MV-4-11 (cell line): ENCODE results near the gene ZNF407.
"Not testable (repeated sequence)": the region's sequence is repeated elsewhere in the genome, so short reads cannot be mapped to it uniquely, and the experiment has no call there.

Experiments
- DNase-seq: peaks from one replicate; lab custom pipeline; 2025; lab: John Stamatoyannopoulos, UW

The ZNF407 gene, protein sequence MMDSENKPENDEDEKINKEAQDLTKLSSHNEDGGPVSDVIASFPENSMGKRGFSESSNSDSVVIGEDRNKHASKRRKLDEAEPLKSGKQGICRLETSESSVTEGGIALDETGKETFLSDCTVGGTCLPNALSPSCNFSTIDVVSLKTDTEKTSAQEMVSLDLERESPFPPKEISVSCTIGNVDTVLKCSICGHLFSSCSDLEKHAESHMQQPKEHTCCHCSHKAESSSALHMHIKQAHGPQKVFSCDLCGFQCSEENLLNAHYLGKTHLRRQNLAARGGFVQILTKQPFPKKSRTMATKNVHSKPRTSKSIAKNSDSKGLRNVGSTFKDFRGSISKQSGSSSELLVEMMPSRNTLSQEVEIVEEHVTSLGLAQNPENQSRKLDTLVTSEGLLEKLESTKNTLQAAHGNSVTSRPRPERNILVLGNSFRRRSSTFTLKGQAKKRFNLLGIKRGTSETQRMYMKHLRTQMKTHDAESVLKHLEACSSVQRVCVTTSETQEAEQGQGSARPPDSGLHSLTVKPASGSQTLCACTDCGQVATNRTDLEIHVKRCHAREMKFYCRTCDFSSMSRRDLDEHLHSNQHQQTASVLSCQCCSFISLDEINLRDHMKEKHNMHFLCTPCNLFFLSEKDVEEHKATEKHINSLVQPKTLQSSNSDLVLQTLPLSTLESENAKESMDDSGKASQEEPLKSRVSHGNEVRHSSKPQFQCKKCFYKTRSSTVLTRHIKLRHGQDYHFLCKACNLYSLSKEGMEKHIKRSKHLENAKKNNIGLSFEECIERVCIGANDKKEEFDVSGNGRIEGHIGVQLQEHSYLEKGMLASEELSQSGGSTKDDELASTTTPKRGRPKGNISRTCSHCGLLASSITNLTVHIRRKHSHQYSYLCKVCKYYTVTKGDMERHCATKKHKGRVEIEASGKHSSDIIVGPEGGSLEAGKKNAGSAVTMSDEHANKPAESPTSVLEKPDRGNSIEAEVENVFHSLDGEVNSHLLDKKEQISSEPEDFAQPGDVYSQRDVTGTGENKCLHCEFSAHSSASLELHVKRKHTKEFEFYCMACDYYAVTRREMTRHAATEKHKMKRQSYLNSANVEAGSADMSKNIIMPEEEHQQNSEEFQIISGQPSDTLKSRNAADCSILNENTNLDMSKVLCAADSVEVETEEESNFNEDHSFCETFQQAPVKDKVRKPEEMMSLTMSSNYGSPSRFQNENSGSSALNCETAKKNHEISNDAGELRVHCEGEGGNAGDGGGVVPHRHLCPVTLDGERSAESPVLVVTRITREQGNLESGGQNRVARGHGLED (N-terminal part only)

DNA sequence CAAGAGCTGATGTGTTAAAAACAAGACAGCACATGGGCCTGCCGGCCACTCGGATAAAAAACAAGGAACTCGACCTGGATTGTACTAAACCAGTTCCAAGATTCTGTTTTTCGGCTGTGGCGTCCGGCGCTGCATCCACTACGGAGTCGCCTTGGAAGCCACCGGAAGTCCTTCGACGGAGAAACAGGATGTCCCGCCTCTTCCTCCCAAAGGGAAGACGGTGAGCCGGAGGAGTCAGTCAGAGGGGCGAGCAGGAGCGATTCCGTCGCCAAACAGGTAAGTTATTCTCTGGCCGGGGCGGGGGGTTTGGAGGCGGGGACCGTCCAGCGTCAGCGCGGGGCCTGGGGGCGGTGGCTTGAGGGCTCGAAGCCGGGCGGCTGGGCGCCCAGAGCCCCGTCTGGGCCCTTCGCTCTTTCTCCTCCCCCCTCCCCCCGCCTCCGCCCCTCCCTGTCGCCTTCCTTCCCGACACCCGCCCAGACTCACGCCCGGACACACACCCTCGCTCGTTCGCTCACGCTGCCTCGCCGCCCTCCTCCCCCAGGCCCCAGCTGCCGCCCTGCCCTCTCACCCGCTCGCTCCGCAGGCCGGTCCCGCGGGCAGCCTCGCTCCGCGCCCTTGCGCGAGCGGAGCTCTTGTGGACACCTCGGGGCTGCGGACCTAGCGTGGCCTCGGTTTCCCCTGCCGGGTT lies at the start of gene ZNF407:
TSS of gene ZNF407 (plus strand) at position 209 of the 688 bp plus-strand sequence. CDS start 33,150 bp downstream, outside the sequence.
- peak; percentile 79 for DNase-seq

DNA sequence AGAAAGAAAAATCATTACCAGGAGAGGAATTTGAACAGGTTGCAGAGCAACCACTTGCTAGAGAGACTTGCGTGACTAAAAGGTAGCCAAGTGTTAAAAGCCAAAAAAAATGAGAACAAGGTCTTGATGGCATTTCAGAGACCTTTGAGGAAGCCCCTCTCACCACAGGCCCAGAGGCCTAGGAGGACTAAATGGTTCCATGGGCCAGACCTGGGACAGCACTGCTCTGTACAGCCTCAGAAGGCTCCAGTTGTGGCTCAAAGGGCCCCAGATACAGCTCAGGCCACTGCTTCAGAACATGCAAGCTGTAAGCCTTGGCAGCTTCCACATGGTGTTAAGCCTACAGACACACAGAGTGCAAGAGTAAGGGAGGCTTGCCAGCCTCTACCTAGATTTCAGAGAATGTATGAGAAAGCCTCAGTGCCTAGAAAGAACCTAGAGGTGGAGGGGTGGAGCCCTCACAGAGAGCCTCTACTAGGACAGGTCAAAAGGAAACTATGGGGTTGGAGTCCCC lies 48.0 kb upstream of the ZNF407 start:
- no peak for DNase-seq

DNA sequence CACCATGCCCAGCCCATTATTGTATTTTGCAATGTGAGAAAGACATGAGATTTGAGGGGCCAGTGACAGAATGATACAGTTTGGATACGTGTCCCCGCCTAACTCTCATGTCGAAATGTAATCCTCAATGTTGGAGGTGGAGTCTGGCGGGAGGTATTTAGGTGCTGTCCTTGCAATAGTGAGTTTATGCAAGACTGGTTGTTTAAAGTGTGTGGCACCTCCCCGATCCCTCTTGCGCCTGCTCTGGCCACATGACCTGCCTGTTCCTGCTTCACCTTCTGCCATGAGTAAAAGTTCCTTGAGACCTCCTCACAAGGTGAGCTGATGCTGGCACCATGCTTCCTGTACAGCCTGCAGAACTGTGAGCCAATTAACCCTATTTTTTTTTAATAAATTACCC lies 46.8 kb upstream of the ZNF407 start:
- no peak for DNase-seq

DNA sequence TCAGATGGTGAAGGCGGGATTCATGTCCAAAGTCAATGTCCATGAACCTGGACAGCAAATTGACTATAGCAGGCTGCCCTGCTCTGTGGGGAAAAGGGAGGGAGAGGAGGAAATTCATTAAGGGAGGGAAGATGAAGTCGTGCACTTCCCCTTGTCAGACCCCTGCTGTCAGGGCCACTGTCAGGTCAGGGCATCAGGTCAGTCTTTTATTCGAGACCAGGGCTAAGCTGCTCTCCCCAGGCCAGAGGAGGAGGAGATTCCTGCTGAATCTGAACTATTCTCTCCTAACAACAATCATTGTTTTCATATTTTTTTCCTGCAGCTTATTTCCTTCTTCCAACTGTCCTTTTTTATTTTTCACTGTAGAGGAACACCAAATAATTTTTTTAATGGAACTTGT lies 46.2 kb upstream of the ZNF407 start:
- DNase-seq: no peak

DNA sequence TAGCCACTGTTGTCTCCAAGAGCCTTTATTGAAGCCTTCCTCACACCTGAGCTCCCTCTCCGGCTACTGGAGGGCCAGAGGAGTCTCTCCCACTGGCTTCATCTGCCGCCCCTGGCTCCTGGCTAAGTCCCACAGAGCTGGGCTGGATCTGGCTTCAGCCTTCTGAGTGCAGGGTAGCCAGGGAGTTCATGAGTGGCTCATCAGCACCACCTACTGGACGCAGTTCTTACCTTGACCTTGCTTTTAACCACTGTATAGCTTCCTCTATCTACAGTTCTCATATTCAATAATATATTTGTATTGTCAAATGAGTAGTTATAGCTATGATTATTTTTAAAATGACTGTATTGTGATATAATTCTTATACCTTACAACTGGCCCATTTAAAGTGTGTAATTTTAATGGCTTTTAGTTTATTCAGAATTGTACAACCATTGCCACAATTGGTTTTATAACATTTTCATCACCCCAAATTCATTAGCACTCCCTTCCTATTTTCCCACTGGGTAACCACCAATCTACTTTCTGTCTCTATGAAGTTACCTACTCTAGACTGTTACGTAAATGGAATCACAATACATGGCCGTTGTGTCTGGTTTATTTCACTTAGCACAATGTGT lies 45.6 kb upstream of the ZNF407 start:
- peak; percentile 84 for DNase-seq

DNA sequence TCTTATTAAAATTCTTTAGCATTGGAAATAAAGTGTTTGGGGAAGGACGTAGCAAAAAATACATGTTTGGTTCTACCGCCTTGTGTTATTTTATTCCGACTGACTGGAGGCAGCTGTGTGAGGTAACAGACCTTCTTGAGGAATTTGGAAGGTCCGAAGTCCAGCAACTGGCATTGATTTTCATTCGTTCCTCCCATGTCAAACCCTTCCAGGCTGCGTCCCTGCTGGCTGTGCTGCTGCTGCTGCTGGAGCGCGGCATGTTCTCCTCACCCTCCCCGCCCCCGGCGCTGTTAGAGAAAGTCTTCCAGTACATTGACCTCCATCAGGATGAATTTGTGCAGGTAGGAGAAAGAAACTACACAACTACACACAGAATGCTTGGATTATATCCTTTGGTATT lies 41.5 kb upstream of the ZNF407 start:
- DNase-seq: no peak

DNA sequence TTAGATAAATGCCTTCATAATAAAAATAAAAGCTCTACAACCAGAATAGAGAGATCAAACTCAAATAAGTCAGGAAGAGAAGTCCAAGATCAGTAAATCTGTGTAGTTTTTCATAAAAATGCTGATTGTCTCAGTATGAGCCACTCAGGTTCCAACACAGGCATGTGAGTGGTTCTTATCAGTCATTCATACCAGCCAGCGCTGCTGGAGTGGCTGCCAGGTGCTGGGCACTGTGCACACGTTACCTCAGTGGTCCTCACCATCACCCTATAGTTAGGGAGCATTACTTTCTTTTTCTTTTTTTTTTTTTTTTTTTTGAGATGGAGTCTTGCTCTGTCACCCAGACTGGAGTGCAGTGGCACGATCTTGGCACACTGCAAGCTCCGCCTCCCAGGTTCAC lies 39.6 kb upstream of the ZNF407 start:
- DNase-seq: no peak

DNA sequence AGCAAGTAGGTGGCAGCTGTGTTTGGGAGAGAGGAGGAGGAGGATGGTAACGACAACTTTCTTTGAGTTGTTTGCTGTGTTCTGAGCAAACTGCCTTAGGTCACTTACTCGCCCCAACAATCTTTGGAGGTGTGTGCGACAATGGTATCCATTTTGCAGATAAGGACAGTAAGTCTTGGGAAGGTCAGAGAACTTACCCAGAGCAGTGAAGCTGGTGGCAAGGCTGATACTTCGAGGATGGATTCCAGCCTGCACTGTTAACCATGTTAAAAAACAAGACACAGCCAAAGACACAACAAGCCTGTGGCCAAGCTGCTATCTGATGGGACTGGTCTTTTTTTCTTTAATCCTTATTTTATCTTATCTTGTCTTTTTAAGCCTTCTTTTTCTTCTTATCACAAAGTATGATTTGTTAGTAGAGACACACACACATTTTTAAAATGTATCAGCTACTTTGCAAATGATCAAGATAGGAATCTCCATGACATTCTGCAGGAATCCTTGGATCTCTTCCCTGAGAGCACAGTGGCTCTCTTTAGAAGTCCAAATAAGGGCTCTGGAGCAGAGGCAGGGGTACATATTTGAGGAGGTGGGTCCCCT lies 35.4 kb upstream of the ZNF407 start:
- DNase-seq: no peak

DNA sequence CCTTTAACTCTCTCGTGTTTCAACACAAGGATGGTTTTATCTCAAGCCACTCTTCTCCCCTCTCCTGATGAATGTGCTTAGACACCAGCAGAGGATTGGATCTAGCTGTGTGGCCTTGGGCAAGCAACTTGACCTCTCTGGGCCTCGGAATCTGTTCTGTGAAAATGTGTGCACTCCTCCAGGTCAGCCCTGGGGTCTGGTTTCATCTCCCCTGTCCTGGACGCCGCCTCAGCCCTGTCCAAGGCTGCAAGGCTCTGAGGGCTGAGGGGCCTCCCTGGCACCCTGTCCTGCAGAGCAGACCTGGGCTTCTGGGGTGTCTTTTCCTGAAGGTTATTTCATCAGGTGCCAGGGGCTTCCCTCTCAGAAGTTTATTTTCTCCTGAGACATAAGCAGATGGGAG lies 34.9 kb upstream of the ZNF407 start:
- DNase-seq: no peak

DNA sequence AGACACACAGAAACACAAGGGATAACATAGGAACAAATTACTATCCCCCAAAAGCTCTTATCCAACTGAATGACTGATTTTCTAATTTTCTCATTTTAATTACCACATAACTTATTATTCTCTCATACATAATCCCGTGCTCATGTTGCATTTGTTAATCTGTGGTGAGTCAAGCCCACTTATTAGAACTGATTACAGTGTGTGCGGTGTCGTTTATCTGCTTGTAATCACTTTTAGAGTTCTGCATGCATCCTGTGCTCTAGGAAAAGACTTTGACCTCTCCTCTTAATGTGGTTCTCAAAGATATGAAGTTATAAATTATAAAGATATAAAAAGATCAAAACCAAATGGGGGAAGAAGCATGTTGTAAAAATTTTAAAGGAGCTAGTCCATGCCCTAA lies 33.7 kb upstream of the ZNF407 start:
- no peak for DNase-seq

DNA sequence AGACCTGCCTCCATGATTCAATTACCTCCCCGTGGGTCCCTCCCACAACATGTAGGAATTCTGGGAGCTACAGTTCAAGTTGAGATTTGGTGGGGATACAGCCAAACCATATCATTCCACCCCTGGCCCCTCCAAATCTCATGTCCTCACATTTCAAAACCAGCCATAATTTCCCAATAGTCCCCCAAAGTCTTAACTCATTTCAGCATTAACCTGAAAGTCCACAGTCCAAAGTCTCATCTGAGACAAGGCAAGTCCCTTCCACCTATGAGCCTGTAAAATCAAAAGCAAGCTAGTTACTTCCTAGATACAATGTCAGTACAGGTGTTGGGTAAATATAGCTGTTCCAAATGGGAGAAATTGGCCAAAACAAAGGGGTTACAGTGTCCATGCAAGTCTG lies 32.5 kb upstream of the ZNF407 start:
- DNase-seq: not testable (repeated sequence)

DNA sequence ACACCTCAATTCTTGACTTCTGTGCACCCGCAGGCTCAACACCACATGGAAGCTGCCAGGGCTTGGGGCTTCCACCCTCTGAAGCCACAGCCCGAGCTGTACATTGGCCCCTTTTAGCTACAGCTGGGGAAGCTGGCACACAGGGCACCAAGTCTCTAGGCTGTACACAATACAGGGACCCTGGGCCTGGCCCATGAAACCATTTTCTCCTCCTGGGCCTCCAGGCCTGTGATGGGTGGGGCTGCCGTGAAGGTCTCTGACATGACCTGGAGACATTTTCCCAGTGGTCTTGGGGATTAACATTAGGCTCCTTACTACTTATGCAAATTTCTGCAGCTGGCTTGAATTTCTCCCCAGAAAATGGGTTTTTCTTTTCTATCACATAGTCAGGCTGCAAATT lies 31.7 kb upstream of the ZNF407 start:
- not testable (repeated sequence) for DNase-seq

DNA sequence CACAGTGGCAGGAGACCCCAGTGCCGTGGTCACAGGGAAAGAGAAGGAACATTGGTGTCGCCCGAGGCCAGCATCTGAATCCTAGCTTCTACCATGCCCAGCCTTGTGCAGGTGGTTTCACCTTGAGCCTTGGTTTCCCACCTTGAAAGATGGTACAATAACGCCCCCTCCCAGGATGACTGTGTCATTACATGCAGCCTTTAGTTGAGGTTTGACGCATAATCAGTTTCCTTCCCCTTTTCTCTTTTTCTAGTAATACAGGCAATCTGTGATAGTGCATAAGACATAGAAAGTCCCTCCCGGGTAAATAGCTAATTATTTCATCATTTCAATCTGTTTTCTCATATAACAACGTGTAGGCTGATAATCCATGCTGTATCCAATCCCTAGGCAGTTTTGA lies 29.8 kb upstream of the ZNF407 start:
- peak; percentile 12 for DNase-seq

DNA sequence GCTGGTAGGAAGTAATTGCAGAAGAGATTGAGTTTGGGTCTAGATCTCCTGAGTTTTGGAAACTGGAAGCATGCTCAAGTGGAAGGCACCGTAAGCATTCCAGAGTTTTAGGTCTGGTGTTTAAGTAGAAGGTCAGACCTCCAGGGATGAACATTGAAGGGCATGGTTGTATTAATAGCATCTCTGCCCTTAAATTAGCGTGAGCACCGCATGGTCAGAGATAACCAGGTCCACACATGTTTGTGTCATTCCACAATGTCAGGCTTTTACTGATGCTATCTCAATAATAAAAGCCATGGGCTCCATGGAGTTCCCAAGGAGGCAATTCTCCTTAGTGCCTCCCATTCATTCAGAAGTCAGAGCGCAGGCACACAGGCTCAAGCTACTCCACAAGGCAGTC lies 28.3 kb upstream of the ZNF407 start:
- DNase-seq: no peak

DNA sequence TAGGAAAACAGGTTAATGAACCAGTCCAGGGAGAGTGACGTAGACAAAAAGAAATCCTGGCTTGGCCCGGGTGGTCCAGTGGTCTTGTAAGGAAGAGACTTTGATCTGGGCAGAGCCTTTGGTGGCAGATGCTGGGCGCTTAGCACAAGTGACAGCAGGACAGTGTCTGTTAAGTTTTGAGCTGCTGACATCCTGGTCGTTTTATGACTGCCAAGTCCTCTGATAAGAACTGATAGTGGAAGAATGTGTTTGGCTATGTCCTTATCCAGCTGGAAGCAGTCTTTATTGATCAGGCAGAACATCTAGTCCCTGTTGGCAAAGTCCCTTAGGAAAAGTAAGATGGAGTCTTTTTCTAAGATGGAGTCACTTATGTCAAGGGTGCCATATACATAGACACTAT lies 27.4 kb upstream of the ZNF407 start:
- no peak for DNase-seq

DNA sequence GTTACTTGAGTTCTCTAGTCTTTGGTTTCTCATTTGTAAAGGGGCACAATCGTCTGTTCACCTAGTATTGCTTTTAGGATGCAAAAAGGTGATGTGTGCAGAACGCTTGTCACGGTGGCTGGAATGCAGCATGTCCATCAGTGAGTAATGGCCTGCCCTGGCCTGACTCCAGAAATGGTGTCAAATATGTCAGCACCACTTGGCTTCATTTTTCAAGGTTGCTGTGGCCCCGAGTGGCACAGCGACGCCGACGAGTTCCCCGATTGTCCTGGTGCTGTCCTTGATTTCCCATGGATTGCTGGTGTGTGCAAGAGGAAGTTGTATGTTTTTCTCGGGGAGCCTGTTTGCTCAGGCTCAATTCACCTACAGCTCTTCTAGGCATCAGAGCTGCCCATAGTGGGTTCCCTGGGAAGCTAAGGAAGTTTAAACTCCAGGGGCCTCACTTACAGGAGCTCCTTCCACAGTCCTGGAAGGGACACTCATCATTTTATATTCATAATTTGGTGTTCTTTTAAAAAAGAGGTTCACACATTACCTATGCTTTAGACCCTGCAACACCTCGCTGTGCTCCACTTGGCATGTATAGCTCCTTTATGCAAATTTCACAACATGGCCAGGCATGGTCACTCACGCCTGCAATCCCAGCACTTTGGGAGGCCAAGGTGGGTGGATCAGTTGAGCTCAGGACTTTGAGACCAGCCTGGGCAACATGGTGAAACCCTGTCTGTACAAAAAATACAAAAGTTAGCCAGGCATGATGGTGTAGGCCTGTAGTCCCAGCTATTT lies 25.6 kb upstream of the ZNF407 start:
- no peak for DNase-seq

DNA sequence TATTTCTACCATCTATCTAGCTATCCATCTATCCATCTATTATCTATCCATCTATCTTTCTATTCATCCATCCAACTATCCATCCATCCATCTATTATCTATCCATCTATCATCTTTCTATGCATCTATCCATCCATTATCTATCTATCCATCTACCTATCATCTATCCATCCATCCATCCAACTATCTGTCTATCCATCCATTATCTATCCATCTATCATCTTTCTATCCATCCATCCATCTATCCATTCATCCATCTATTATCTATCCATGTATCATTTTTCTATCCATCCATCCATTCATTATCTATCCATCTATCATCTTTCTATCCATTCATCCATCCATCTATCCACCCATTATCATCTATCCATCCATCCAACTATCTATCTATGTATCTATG lies 24.6 kb upstream of the ZNF407 start:
- DNase-seq: no peak

DNA sequence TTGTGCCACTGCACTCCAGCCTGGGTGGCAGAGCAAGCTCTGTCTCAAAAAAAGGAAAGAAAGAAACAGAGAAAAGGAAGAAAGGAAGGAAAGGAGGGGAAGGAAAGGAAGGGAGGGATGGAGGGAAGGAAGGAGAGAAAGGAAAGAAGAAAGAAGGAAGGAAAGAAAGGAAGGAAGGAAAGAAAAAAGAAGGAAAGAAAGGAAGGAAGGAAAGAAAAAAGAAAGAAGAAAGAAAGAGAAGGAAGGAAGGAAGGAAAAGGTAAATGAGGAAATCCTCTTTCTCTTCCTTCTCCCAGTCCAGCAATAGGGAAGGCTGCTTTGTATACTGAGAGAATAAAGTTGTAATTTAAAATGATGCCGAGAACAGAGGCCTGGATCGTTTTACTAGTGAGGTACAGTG lies 22.8 kb upstream of the ZNF407 start:
- DNase-seq: no peak

DNA sequence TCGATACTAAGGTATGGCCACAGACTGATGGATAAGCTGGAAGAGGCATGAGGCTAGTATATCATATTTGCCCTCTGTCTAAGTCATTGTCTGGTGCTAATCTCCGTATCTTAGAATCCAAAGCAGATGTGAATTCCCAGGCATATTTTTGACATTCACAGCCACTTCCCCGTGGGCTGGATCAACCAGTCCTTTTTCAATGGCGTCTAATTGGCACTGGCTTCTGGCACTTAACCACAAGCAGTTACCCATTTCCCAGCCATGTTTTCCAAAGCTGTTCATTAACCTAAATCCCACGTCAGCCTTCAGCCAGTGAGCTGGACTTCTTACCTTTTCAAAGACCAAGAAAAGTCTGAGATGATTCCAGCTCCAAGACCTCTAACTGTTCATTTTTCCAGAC lies 20.7 kb upstream of the ZNF407 start:
- DNase-seq: no peak
